HAP-1 (cell line): ENCODE results near the gene FAM237A.

ENCODE experiments used
- DNase-seq, 2 experiments: peaks; one replicate each; pipeline ENCODE4 v3.0.0-alpha.2; 2016 to 2020; ENCODE audit warnings: low spot score in 2 of 2
- H3K27me3 ChIP-seq: fragments of 250-450 bp; sonication (Bioruptor Pico); 2 replicates; pipeline ENCODE4 v1.5.1; 2020; ENCODE audit warnings: low read depth, mild to moderate bottlenecking, moderate library complexity
- H3K36me3 ChIP-seq: fragments of 250-450 bp; sonication (Bioruptor Pico); replicated peaks from 2 replicates; pipeline ENCODE4 v1.5.1; 2020; ENCODE audit warnings: mild to moderate bottlenecking
- H3K4me1 ChIP-seq: fragments of 250-450 bp; sonication (Bioruptor Pico); 2 replicates; pipeline ENCODE4 v1.5.1; 2020; ENCODE audit warnings: mild to moderate bottlenecking
- H3K4me3 ChIP-seq: fragments of 250-450 bp; sonication (Bioruptor Pico); 2 replicates; pipeline ENCODE4 v1.5.1; 2020; ENCODE audit warnings: mild to moderate bottlenecking, moderate library complexity
- H3K9me3 ChIP-seq: fragments of 250-450 bp; sonication (Bioruptor Pico); 2 replicates; pipeline ENCODE4 v1.5.1; 2020; ENCODE audit warnings: mild to moderate bottlenecking, moderate library complexity
- in situ Hi-C: fragments of 300-500 bp; cut with MboI; formaldehyde crosslinking; loops from 3 replicates; pipeline ENCODE4 v1.14.3; 2020; ENCODE audit warnings: low sequenced_read_pairs, inconsistent platforms, mixed read lengths

Gene FAM237A

DNA sequence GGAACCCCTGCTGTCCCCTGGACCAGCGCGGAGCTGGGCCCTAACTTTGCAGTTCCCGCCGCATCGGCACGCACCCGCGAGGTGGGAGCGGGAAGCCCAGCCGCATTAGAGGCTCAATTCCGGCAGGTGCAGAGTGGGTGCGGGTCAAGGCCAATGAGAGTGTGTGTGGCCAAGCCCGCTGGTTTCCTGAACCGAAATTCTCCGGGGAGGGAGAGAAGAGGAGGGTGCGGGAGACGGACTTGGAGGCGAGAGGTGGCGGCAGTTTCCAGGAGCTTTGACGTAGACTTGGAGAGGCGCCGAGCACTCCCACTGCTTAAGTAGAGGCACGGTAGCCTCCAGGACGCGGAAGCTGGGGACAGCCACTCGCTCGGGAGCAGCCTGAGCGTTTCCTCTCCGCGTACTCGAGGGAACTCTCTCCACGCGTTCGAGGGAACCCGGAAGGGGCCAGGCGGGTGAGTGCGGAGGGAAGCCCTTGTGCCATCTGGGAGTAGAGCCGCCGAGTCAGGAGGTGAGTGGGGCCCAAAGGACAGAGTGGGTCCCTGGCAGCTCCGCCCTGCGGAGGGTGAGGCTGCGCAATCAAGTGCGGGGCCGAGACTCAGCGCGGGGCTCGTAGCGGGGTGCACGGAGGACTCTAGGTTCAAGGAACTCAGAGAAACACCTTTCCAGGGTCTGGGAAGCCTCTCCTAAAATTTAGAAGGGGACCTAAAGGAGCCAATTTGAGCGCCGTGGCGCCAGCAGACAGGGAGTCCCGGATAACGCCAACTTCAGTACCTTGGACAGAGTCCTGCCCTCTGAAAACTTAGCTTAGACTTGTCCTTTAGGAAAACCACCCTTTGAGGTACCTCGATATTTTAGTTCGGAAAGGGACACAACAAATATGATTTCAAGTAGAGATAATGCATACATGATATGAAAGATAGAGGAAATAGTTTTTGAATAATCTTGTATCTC is at the start of gene FAM237A:
TSS of gene FAM237A (plus strand) at position 413 of the 951 bp plus-strand sequence. CDS start 1,750 bp downstream, outside the sequence.
- Histone ChIP-seq H3K36me3 (no peaks in the 10 kb centered on the region), H3K9me3 (no peaks in the 10 kb centered on the region), H3K4me3 (no peak within 1 kb of the TSS), H3K27me3 (no peaks in the 10 kb centered on the region; the same call in 1 of the 2 replicates), H3K4me1 (no peaks in the 10 kb centered on the region)
- in situ Hi-C loops: no loop called here
- peak; percentile 28 to 69 for DNase-seq

DNA sequence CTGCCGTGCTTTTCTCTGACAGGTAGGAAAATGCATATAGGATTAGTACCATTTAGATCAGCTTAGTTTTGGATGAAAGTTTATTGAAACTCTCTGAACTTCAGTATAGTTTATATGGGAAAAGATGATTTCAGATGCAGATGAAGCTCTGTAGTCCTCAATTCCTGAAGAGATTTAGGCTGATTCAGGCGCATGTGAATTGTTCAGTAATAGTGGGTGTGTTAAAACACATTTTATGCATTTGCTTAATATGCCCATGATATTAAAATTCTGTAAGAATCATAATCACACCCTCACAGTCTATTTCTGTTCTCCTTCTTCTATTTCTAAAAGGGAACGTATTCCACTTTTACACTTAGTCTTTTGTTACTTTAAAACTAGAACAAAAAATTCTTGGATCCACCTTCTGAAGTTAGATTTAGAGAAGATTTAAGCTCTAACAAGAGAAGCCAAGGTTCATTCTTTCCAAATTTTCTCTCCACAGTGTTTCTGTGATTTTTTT is 44.5 kb upstream of the FAM237A start:
- Histone ChIP-seq H3K4me1 (peaks cover 19% of the 10 kb centered on the region), H3K9me3 (no peaks in the 10 kb centered on the region), H3K36me3 (peaks cover 2% of the 10 kb centered on the region; the same call in 1 of the 2 replicates), H3K27me3 (no peaks in the 10 kb centered on the region), H3K4me3 (no peak overlapping the region)
- in situ Hi-C loops: no loop called here
- DNase-seq: peak in 1 of 2 experiments; percentile 38

DNA sequence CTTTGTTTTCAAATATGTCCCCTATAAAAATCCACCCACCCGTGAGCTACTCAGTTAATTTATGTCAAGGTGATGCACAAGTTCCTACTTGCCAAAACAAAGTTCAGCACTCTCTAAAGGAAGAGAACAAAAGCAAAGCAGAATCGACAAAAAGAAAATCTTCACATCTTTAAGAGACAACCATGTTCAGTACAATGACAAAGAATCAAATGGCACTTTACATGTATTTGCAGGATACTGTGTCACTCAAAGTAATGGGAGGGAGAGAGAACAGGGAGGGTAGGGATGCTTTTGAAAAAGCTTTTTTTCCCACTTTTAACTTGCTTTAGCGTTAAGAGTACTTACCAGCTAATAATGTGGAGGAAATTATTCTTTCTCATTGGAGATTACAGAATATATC is 39.0 kb upstream of the FAM237A start:
- in situ Hi-C loops: no loop called here
- no peaks in the 10 kb centered on the region for H3K27me3 ChIP-seq
- H3K36me3 ChIP-seq: no peaks in the 10 kb centered on the region
- H3K9me3 ChIP-seq: no peaks in the 10 kb centered on the region
- no peak overlapping the region for H3K4me3 ChIP-seq
- peak in 1 of 2 experiments; percentile 36 for DNase-seq
- peaks cover 23% of the 10 kb centered on the region for H3K4me1 ChIP-seq

DNA sequence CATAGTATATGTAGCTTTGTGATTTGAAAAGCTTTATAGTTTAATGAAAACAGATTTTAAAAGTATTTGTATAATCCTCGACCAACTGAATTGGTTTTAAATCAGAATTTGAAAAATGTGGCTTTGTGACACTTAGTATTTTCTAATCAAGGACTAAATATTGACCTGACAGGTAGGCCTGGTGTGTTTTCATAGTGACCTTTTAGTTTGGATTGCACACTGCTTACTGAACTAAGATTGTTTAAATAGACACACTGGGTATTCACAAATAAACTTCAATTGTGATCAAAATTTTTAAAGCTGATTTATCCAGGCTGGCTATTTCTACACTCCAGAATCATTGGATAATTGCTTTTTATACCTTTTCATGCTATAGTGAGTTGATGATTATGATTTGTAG is 31.8 kb upstream of the FAM237A start:
- in situ Hi-C loops: no loop called here
- Histone ChIP-seq H3K4me3 (no peak overlapping the region), H3K36me3 (no peaks in the 10 kb centered on the region), H3K9me3 (no peaks in the 10 kb centered on the region), H3K4me1 (peaks cover 13% of the 10 kb centered on the region), H3K27me3 (no peaks in the 10 kb centered on the region)
- no peak for DNase-seq

DNA sequence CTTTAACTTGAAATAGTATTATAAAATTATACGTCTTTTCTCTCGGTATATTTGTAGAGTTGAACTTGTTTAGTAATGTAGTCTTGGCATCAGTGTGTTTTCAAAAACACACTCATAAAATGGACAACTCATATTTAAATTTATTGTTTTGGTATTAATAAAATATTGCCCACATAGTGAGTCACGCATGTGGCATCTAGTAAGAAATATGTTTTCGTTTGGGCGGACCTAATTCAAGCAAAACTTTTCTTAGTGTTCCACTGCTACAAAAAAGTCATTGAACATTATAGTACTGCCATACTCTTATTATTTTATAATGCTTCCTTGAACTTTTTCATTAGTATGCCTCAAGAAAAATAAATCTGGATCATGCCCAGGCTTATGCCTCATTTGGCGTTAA is 31.1 kb upstream of the FAM237A start:
- Histone ChIP-seq H3K9me3 (no peaks in the 10 kb centered on the region), H3K4me1 (peaks cover 13% of the 10 kb centered on the region), H3K27me3 (no peaks in the 10 kb centered on the region), H3K36me3 (no peaks in the 10 kb centered on the region), H3K4me3 (no peak overlapping the region)
- no peak for DNase-seq
- in situ Hi-C loops: no loop called here

DNA sequence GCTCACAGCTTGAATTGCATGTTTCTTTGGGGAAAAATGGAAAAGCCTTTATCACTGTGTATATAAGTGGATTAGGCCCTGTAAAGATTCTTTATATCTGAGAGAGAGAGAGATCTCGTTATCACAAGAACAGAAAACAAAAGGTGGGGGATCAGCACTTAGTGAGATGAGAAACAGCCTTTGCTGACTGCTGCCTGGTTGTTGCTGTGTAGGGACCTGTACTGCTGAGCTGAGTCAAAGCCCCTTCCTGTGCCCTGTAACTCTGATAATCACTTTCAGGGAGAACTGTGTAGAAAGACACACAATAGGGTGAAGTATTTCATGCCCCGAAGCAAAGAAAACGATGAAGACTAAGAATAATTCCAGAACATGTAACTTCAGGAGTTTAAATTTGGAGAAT is 30.6 kb upstream of the FAM237A start:
- DNase-seq: peak; percentile 55 to 78
- H3K9me3 ChIP-seq: no peaks in the 10 kb centered on the region
- no peaks in the 10 kb centered on the region for H3K36me3 ChIP-seq
- in situ Hi-C loops: no loop called here
- H3K27me3 ChIP-seq: no peaks in the 10 kb centered on the region
- H3K4me3 ChIP-seq: no peak overlapping the region
- H3K4me1 ChIP-seq: peaks cover 13% of the 10 kb centered on the region

DNA sequence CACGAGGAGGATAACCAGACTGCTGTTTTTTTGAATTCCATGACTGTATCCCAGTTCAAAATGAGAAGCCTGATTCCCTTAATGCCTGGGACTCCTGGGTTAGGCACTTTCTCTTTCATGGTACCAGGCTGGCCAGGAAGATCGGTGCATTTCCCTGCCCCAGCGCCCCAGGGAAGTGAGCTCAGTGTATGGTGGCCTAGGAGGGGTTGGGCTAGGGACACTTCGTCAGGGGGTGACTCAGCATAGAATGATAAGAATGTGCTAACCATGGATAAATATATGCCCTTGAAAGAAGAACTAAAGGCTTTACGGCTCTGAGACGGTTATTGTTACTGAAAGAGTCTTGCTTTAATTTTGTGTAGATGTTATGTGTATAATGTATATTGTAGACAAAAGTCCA is 27.5 kb upstream of the FAM237A start:
- no peaks in the 10 kb centered on the region for H3K9me3 ChIP-seq
- H3K27me3 ChIP-seq: no peaks in the 10 kb centered on the region
- in situ Hi-C loops: no loop called here
- H3K4me1 ChIP-seq: peaks cover 27% of the 10 kb centered on the region
- H3K36me3 ChIP-seq: no peaks in the 10 kb centered on the region
- no peak overlapping the region for H3K4me3 ChIP-seq
- DNase-seq: no peak

DNA sequence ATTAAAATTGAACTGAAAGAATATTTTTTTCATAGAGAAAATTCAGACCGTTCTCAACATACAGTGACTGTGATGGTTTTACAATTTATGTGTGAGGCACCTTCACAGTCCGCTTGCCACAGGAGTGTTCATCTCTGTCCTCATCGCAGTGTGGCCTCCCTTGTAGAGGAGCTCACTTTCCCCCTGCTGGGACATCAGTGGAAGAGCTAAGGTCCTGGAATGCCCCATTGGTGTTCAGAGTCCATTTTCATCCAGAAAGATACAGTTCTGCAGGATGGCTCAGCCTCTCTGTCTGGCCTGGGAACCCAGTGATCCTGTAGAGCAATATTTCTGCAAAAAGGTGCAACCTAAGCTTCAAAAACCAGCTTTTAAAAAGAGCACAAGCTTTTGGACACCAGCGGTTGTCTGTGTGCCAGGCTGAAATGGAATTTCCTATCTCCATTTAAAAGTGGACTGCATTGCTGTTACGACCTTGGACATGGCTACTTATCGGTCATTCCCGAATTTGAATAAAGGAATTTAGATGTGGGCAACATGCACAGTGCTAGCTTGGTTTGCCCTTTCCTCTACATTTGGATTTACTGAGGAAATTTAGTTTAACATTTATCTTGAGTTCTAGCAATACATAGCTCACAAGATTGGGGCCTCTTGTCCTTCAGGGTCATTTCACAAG is 26.7 kb upstream of the FAM237A start:
- no peaks in the 10 kb centered on the region for H3K36me3 ChIP-seq
- H3K4me1 ChIP-seq: peaks cover 27% of the 10 kb centered on the region
- no peaks in the 10 kb centered on the region for H3K9me3 ChIP-seq
- no peak overlapping the region for H3K4me3 ChIP-seq
- no peak for DNase-seq
- in situ Hi-C loops: no loop called here
- no peaks in the 10 kb centered on the region for H3K27me3 ChIP-seq

DNA sequence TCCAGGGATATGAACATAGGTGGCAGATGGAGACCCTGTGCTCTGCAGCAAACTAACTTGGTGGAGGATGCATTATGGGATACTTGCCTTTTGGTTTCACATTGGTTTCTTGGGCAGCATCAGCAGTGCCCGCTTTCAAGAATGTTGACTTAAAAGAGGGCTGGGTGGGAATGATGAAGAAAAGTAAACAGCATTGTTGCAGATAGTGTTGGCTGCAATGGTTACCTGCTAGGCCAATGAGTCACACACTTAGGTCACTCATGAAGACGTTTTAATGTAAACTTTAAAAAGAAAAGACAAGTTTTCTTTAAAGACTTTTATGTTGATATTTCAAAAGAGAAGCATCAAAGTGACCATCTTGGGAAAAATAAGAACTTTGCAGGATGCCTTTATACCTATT is 26.1 kb upstream of the FAM237A start:
- Histone ChIP-seq H3K4me1 (peaks cover 27% of the 10 kb centered on the region), H3K27me3 (no peaks in the 10 kb centered on the region), H3K36me3 (no peaks in the 10 kb centered on the region), H3K9me3 (no peaks in the 10 kb centered on the region), H3K4me3 (no peak overlapping the region)
- in situ Hi-C loops: no loop called here
- no peak for DNase-seq

DNA sequence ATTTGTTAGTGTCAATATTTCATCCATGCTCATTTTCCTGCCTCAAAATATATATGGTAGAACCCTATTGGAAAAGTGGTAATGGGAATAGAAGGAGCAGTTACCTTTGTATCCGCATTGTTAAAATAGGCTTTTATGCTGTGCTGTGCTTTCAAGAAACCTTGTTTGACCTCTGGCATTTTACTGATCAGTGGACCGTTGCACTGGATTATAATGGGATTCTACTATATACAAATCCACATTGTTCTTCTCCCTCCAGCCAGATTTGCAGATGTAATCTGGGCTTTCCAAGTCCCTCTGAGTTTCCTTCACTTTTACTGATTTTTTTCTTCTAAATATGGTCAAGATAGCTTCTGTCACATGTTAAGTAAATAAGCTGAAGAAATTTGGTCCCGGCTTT is 23.3 kb upstream of the FAM237A start:
- peaks cover 27% of the 10 kb centered on the region for H3K4me1 ChIP-seq
- no peak overlapping the region for H3K4me3 ChIP-seq
- DNase-seq: peak in 1 of 2 experiments; percentile 72
- no peaks in the 10 kb centered on the region for H3K27me3 ChIP-seq
- no peaks in the 10 kb centered on the region for H3K9me3 ChIP-seq
- H3K36me3 ChIP-seq: no peaks in the 10 kb centered on the region
- in situ Hi-C loops: no loop called here

DNA sequence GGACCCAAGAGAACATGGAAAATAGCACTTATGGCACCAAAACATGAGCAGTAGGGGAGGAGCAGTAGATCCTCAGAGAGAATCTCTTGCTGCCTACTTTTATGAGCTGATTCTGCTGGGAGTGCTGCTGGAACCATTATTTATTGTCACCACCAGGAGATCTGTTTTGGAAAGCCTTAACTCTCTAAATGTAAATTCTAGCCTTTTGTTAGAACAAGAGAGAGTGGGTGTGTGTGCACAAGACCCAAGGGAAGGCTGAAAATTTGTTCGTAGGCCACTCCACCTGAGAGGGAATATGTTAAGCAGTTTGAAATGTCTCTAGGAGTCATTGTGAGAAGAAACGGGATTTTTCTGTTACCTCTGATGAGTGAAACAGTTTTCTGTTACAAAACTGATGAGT is 16.2 kb upstream of the FAM237A start:
- no peaks in the 10 kb centered on the region for H3K36me3 ChIP-seq
- no peak overlapping the region for H3K4me3 ChIP-seq
- H3K4me1 ChIP-seq: peaks cover 20% of the 10 kb centered on the region
- no peaks in the 10 kb centered on the region; the same call in 1 of the 2 replicates for H3K27me3 ChIP-seq
- DNase-seq: peak in 1 of 2 experiments; percentile 45
- H3K9me3 ChIP-seq: no peaks in the 10 kb centered on the region
- in situ Hi-C loops: no loop called here

DNA sequence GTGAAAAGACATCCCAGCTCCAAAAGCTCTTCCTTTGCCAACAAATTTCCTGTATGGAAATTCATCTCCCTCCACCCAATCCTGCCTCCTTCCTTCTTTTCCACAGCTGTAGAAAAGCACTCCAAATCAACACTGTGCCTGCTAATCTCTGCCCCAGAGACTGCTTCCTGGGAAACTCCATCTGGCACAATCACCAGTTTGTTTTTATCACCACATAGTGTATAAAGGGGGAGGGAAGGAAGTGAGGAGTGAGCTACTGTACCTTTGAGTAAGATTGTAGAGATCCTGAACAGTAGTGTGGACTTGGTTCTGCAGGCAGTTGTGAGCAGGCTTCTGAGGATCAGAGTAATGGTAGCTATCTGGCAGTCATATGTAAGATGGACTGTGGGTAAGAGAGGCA is 14.7 kb upstream of the FAM237A start:
- in situ Hi-C loops: no loop called here

DNA sequence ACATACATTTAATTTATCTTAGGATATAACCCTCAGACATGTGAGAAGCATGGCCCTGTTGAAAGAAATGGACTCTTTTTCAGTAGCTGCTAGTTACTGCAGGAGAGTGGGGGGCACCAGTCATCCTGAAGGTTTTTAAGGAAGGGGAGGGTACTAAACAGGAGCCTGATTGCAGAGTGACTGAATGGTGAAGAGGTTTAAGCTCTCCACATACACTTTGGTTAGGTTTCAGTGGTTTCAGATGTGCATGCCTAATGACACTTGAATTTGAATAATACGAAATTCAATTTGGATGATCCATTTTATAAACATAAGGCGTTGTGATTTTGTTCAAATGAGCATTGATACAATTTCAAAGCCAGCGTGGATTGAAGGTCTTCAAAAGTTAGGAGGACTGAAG is 10.9 kb upstream of the FAM237A start:
- no peaks in the 10 kb centered on the region for H3K9me3 ChIP-seq
- peaks cover under 1% of the 10 kb centered on the region; the same call in 1 of the 2 replicates for H3K4me1 ChIP-seq
- H3K36me3 ChIP-seq: no peaks in the 10 kb centered on the region
- H3K4me3 ChIP-seq: no peak overlapping the region
- H3K27me3 ChIP-seq: peaks cover 10% of the 10 kb centered on the region
- DNase-seq: no peak
- in situ Hi-C loops: no loop called here

More for the DNA sequence above, 14.7 kb upstream of the FAM237A start:
- H3K4me1 ChIP-seq: peaks cover 13% of the 10 kb centered on the region
- no peaks in the 10 kb centered on the region for H3K9me3 ChIP-seq
- no peak overlapping the region for H3K4me3 ChIP-seq
- no peaks in the 10 kb centered on the region; the same call in 1 of the 2 replicates for H3K27me3 ChIP-seq
- DNase-seq: no peak
- no peaks in the 10 kb centered on the region for H3K36me3 ChIP-seq

DNA sequence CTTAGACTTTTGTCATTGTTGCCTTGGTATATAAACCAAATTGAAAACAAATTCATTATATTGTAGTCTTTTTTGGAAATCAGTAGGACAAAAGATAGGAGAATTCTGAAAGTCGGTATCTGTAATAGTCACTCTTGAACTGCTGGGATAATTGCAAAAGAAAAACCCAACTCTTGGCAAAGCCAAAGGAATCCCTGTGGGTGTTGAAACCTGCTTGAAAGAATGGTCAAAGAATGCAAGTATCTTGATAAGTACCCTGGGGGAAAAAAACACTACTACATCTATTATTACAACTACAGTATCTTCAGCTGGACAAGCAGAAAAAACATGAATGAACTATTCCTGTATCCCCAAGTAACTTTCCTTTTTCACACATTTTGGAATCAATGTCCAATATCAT is 7.3 kb upstream of the FAM237A start:
- no peak for DNase-seq
- H3K27me3 ChIP-seq: peaks cover 10% of the 10 kb centered on the region
- in situ Hi-C loops: no loop called here
- no peaks in the 10 kb centered on the region for H3K4me1 ChIP-seq
- no peaks in the 10 kb centered on the region for H3K36me3 ChIP-seq
- H3K9me3 ChIP-seq: no peaks in the 10 kb centered on the region
- H3K4me3 ChIP-seq: no peak overlapping the region
